Neuronal stem cell (in vitro differentiated cells): ENCODE results near the gene CASZ1.
A peak's percentile ranks its signal among the peaks of the same experiment; 100 is the strongest.

Experiments
- DNase-seq: peaks from one replicate; pipeline ENCODE4 v3.0.0-alpha.2; 2013; ENCODE audit warnings: low spot score
- H2AFZ ChIP-seq: one replicate; pipeline ENCODE4 v1.6.1; 2013; ENCODE audit warnings: mild to moderate bottlenecking, low read length, inconsistent platforms
- H2AK5ac ChIP-seq: 2 replicates; pipeline ENCODE4 v1.6.1; 2013; ENCODE audit warnings: low read depth, mild to moderate bottlenecking, inconsistent platforms, low read length, moderate library complexity, mixed read lengths
- H2BK120ac ChIP-seq: 2 replicates; pipeline ENCODE4 v1.6.1; 2013; ENCODE audit warnings: low read depth, mild to moderate bottlenecking, inconsistent platforms, low read length, moderate library complexity, mixed read lengths
- H2BK12ac ChIP-seq: one replicate; pipeline ENCODE4 v1.6.1; 2013; ENCODE audit warnings: low read length, inconsistent platforms
- H2BK15ac ChIP-seq: 2 replicates; pipeline ENCODE4 v1.6.1; 2013; ENCODE audit warnings: mild to moderate bottlenecking, low read length, inconsistent platforms, mixed read lengths
- H2BK5ac ChIP-seq: one replicate; pipeline ENCODE4 v1.6.1; 2013; ENCODE audit warnings: inconsistent platforms, mild to moderate bottlenecking, low read length, moderate library complexity
- H3K14ac ChIP-seq: one replicate; pipeline ENCODE4 v1.6.1; 2013; ENCODE audit warnings: low read length, inconsistent platforms
- H3K18ac ChIP-seq: 2 replicates; pipeline ENCODE4 v1.6.1; 2013; ENCODE audit warnings: low read length, inconsistent platforms
- H3K23ac ChIP-seq: 2 replicates; pipeline ENCODE4 v1.6.1; 2013; ENCODE audit warnings: low read depth, mild to moderate bottlenecking, mixed read lengths, low read length, inconsistent platforms; ENCODE audit not compliant: poor library complexity
- H3K27ac ChIP-seq: replicated peaks from 3 replicates; pipeline ENCODE4 v1.5.1; 2013; ENCODE audit warnings: low read length, inconsistent platforms
- H3K27me3 ChIP-seq, 3 experiments: 2 replicates each; pipeline ENCODE4 v1.6.1; 2013; ENCODE audit warnings: low read length in 3 of 3, mild to moderate bottlenecking in 2 of 3, inconsistent platforms in 1 of 3, low read depth in 1 of 3, mixed read lengths in 1 of 3, moderate library complexity in 1 of 3; ENCODE audit not compliant: control insufficient read depth in 3 of 3, insufficient read depth in 3 of 3
- H3K36me3 ChIP-seq, 2 donors: replicated peaks in 1 of 2; 2 replicates each; pipeline ENCODE4 v1.6.1; 2013; ENCODE audit warnings: low read length in 2 of 2; ENCODE audit not compliant: control insufficient read depth in 2 of 2, insufficient read depth in 2 of 2
- H3K4ac ChIP-seq: 2 replicates; pipeline ENCODE4 v1.6.1; 2013; ENCODE audit warnings: inconsistent platforms, mild to moderate bottlenecking, low read length, moderate library complexity
- H3K4me1 ChIP-seq, 2 donors: 1 replicate in 1 of 2; 2 replicates in 1 of 2; pipeline ENCODE4 v1.6.1; 2013; ENCODE audit warnings: low read length in 2 of 2, low read depth in 1 of 2; ENCODE audit not compliant: control insufficient read depth in 2 of 2, insufficient read depth in 1 of 2
- H3K4me2 ChIP-seq: one replicate; pipeline ENCODE4 v1.6.1; 2013; ENCODE audit warnings: mild to moderate bottlenecking, low read length, inconsistent platforms; ENCODE audit not compliant: insufficient read depth, poor library complexity, severe bottlenecking
- H3K4me3 ChIP-seq, 2 donors: 2 replicates each; pipeline ENCODE4 v1.5.1; 2013; ENCODE audit warnings: low read length in 2 of 2, mild to moderate bottlenecking in 2 of 2, inconsistent platforms in 1 of 2, moderate library complexity in 1 of 2
- H3K79me1 ChIP-seq: one replicate; pipeline ENCODE4 v1.6.1; 2013; ENCODE audit warnings: low read depth, mild to moderate bottlenecking, inconsistent platforms, low read length, moderate library complexity
- H3K9ac ChIP-seq: one replicate; pipeline ENCODE4 v1.6.1; 2013; ENCODE audit warnings: mild to moderate bottlenecking, low read depth, low read length, inconsistent platforms; ENCODE audit not compliant: poor library complexity
- H3K9me3 ChIP-seq, 2 donors: replicated peaks in 1 of 2; 2 replicates each; pipeline versions ENCODE3 to v1.6.1; 2013; ENCODE audit warnings: low read length in 2 of 2, mild to moderate bottlenecking in 2 of 2, inconsistent platforms in 1 of 2, low read depth in 1 of 2, mixed read lengths in 1 of 2, moderate library complexity in 1 of 2; ENCODE audit not compliant: control insufficient read depth in 2 of 2, insufficient read depth in 1 of 2
- H4K8ac ChIP-seq: one replicate; pipeline ENCODE4 v1.6.1; 2013; ENCODE audit warnings: low read depth, mild to moderate bottlenecking, inconsistent platforms, low read length, moderate library complexity
- H4K91ac ChIP-seq: one replicate; pipeline ENCODE4 v1.6.1; 2013; ENCODE audit warnings: low read length, low read depth, mild to moderate bottlenecking, inconsistent platforms; ENCODE audit not compliant: poor library complexity
- WGBS, 2 donors: extraction: QIAGEN DNeasy Blood & Tissue Kit; methylation state at CpG; one replicate each; pipeline ENCODE4 v1.1.7; 2013; ENCODE audit warnings: missing lambda C conversion rate in 2 of 2, mixed read lengths in 1 of 2; ENCODE audit not compliant: insufficient read length in 2 of 2, insufficient replicate concordance in 1 of 2; ENCODE audit errors: extremely low coverage in 2 of 2; 5-methylcytosine and 5-hydroxymethylcytosine counted together

Gene CASZ1

GRCh38 chr1:10782491-10783244 lies 13.8 kb downstream of the CASZ1 start:
- peaks cover 0 to 49% (median 0%) of the 10 kb centered on the region in 3 experiments for H3K27me3 ChIP-seq
- DNase-seq: no peak
- no peak overlapping the region for H3K4me2 ChIP-seq
- H3K4me3 ChIP-seq: no peak overlapping the region
- H3K36me3 ChIP-seq: no peaks in the 10 kb centered on the region
- H2AK5ac ChIP-seq: no peak overlapping the region
- no peaks in the 10 kb centered on the region for H3K9me3 ChIP-seq
- no CpG with 5 or more reads among the region's 24 CpGs for WGBS, 2 donors
- no peak overlapping the region for H3K14ac ChIP-seq
- H3K9ac ChIP-seq: no peak overlapping the region
- no peak overlapping the region for H2BK12ac ChIP-seq
- no peak overlapping the region for H2BK120ac ChIP-seq
- peaks cover 2% of the 10 kb centered on the region for H3K79me1 ChIP-seq
- no peak overlapping the region for H3K4ac ChIP-seq
- H4K8ac ChIP-seq: no peak overlapping the region
- H3K18ac ChIP-seq: peak overlapping the region; percentile 15
- H4K91ac ChIP-seq: no peak overlapping the region
- H2BK15ac ChIP-seq: no peak overlapping the region
- peaks cover 9 to 15% of the 10 kb centered on the region in 2 donors for H3K4me1 ChIP-seq
- H2BK5ac ChIP-seq: no peak overlapping the region
- H2AFZ ChIP-seq: no peak overlapping the region
- H3K27ac ChIP-seq: no peak overlapping the region
- H3K23ac ChIP-seq: no peak overlapping the region

- H3K36me3 ChIP-seq: no peaks in the 10 kb centered on the region
- H3K4me2 ChIP-seq: no peak overlapping the region
- WGBS, 2 donors: no CpG with 5 or more reads among the region's 8 CpGs
- no peak overlapping the region for H4K8ac ChIP-seq
- DNase-seq: no peak
- H2AK5ac ChIP-seq: peak overlapping the region; percentile 38
- no peak overlapping the region for H2BK120ac ChIP-seq
- no peaks in the 10 kb centered on the region for H3K9me3 ChIP-seq
- H2AFZ ChIP-seq: no peak overlapping the region
- peaks cover 0 to 40% (median 0%) of the 10 kb centered on the region in 3 experiments for H3K27me3 ChIP-seq
- H3K9ac ChIP-seq: no peak overlapping the region
- H3K4me1 ChIP-seq: peaks cover 9 to 15% of the 10 kb centered on the region in 2 donors
- no peak overlapping the region for H3K27ac ChIP-seq
- H2BK15ac ChIP-seq: peak overlapping the region; percentile 45
- peak overlapping the region; percentile 2 for H2BK5ac ChIP-seq
- peaks cover 2% of the 10 kb centered on the region for H3K79me1 ChIP-seq
- no peak overlapping the region for H3K4me3 ChIP-seq
- H3K4ac ChIP-seq: no peak overlapping the region
- peak overlapping the region; percentile 87 for H3K18ac ChIP-seq
- peak overlapping the region; percentile 62 for H4K91ac ChIP-seq
- H3K14ac ChIP-seq: no peak overlapping the region
- H2BK12ac ChIP-seq: peak overlapping the region; percentile 97
- no peak overlapping the region for H3K23ac ChIP-seq
Observed at GRCh38 chr1:10781137-10781536, 15.3 kb downstream of the CASZ1 start.

GRCh38 chr1:10779841-10780240 lies 16.6 kb downstream of the CASZ1 start:
- H3K23ac ChIP-seq: no peak overlapping the region
- H3K4me3 ChIP-seq: no peak overlapping the region
- no peak overlapping the region for H4K91ac ChIP-seq
- no peak overlapping the region for H2AK5ac ChIP-seq
- no peak overlapping the region for H3K14ac ChIP-seq
- H3K9me3 ChIP-seq: no peaks in the 10 kb centered on the region
- H3K27me3 ChIP-seq: peaks cover 0 to 41% (median 0%) of the 10 kb centered on the region in 3 experiments
- H3K18ac ChIP-seq: peak overlapping the region; percentile 73
- WGBS, 2 donors: no CpG with 5 or more reads among the region's 10 CpGs
- no peaks in the 10 kb centered on the region for H3K36me3 ChIP-seq
- no peak overlapping the region for H3K9ac ChIP-seq
- no peak for DNase-seq
- H3K4me2 ChIP-seq: no peak overlapping the region
- H4K8ac ChIP-seq: no peak overlapping the region
- no peak overlapping the region for H2BK5ac ChIP-seq
- no peak overlapping the region for H2BK120ac ChIP-seq
- no peak overlapping the region for H3K4ac ChIP-seq
- H3K27ac ChIP-seq: no peak overlapping the region
- no peak overlapping the region for H2AFZ ChIP-seq
- no peaks in the 10 kb centered on the region for H3K79me1 ChIP-seq
- no peak overlapping the region for H2BK15ac ChIP-seq
- H2BK12ac ChIP-seq: no peak overlapping the region
- H3K4me1 ChIP-seq: peaks cover 9 to 15% of the 10 kb centered on the region in 2 donors

- peaks cover 0 to 46% (median 0%) of the 10 kb centered on the region in 3 experiments for H3K27me3 ChIP-seq
- no peak overlapping the region for H3K14ac ChIP-seq
- H3K79me1 ChIP-seq: no peaks in the 10 kb centered on the region
- no peak overlapping the region for H4K91ac ChIP-seq
- no peak overlapping the region for H3K27ac ChIP-seq
- H2AFZ ChIP-seq: no peak overlapping the region
- H3K4me1 ChIP-seq: peaks cover 9 to 15% of the 10 kb centered on the region in 2 donors
- no peak overlapping the region for H2BK120ac ChIP-seq
- no peak overlapping the region for H2BK5ac ChIP-seq
- no peak overlapping the region for H4K8ac ChIP-seq
- no peaks in the 10 kb centered on the region for H3K9me3 ChIP-seq
- H3K4me3 ChIP-seq: no peak overlapping the region
- no peaks in the 10 kb centered on the region for H3K36me3 ChIP-seq
- no peak overlapping the region for H3K23ac ChIP-seq
- H3K4ac ChIP-seq: no peak overlapping the region
- H3K4me2 ChIP-seq: no peak overlapping the region
- no peak overlapping the region for H3K9ac ChIP-seq
- no peak overlapping the region for H2AK5ac ChIP-seq
- H2BK15ac ChIP-seq: no peak overlapping the region
- H2BK12ac ChIP-seq: no peak overlapping the region
- H3K18ac ChIP-seq: no peak overlapping the region
- DNase-seq: no peak
- WGBS, 2 donors: no CpG with 5 or more reads among the region's 18 CpGs
Observed at GRCh38 chr1:10779201-10779600, 17.2 kb downstream of the CASZ1 start.
